Parathyroid adenoma (tissue), 2 donors: Measurements from ENCODE around the gene DHRS7C.

ENCODE experiments used
- H2AFZ ChIP-seq: fragments of 300-600 bp; sonication (generic); one replicate; pipeline ENCODE4 v1.7.0; 2017; ENCODE audit warnings: antibody characterized with exemption, mild to moderate bottlenecking
- H3K27ac ChIP-seq: fragments of 300-600 bp; sonication (generic); one replicate; pipeline ENCODE4 v1.7.0; 2017
- H3K27me3 ChIP-seq: fragments of 300-600 bp; sonication (generic); one replicate; pipeline ENCODE4 v1.7.0; 2017; ENCODE audit warnings: low read length; ENCODE audit not compliant: control insufficient read depth, insufficient read depth
- H3K36me3 ChIP-seq: fragments of 300-600 bp; sonication (generic); one replicate; pipeline ENCODE4 v1.7.0; 2017; ENCODE audit warnings: low read length; ENCODE audit not compliant: control insufficient read depth, insufficient read depth
- H3K4me1 ChIP-seq: fragments of 300-600 bp; sonication (generic); one replicate; pipeline ENCODE4 v1.7.0; 2017; ENCODE audit warnings: control low read depth
- H3K4me2 ChIP-seq: fragments of 300-600 bp; sonication (generic); one replicate; pipeline ENCODE4 v1.7.0; 2017; ENCODE audit warnings: low read length
- H3K4me3 ChIP-seq: fragments of 300-600 bp; sonication (generic); one replicate; pipeline ENCODE4 v1.7.0; 2017; ENCODE audit warnings: low read depth, low read length
- H3K79me2 ChIP-seq: fragments of 300-600 bp; sonication (generic); one replicate; pipeline ENCODE4 v1.7.0; 2017; ENCODE audit warnings: control low read depth
- H3K9ac ChIP-seq: fragments of 300-600 bp; sonication (generic); one replicate; pipeline ENCODE4 v1.7.0; 2017; ENCODE audit warnings: mild to moderate bottlenecking
- H3K9me3 ChIP-seq: fragments of 300-600 bp; sonication (generic); one replicate; pipeline ENCODE4 v1.7.0; 2017; ENCODE audit warnings: low read length; ENCODE audit not compliant: control insufficient read depth
- CTCF ChIP-seq: fragments of 300-600 bp; sonication (generic); IDR thresholded peaks from one replicate; pipeline ENCODE4 v1.7.0; 2017; ENCODE audit warnings: antibody characterized with exemption, mild to moderate bottlenecking
- donor health status: primary hyperparathyroidism.

Gene DHRS7C

GRCh38 chr17:9811086-9811485 lies 19.7 kb upstream of the DHRS7C start:
- Histone ChIP-seq H3K9me3 (no peaks in the 10 kb centered on the region), H3K4me2 (no peak overlapping the region), H2AFZ (no peak overlapping the region), H3K27me3 (no peaks in the 10 kb centered on the region), H3K79me2 (no peaks in the 10 kb centered on the region), H3K4me3 (no peak overlapping the region), H3K9ac (no peak overlapping the region), H3K27ac (no peak overlapping the region), H3K36me3 (no peaks in the 10 kb centered on the region), H3K4me1 (no peaks in the 10 kb centered on the region)
- TF ChIP-seq CTCF = no peak

DNA sequence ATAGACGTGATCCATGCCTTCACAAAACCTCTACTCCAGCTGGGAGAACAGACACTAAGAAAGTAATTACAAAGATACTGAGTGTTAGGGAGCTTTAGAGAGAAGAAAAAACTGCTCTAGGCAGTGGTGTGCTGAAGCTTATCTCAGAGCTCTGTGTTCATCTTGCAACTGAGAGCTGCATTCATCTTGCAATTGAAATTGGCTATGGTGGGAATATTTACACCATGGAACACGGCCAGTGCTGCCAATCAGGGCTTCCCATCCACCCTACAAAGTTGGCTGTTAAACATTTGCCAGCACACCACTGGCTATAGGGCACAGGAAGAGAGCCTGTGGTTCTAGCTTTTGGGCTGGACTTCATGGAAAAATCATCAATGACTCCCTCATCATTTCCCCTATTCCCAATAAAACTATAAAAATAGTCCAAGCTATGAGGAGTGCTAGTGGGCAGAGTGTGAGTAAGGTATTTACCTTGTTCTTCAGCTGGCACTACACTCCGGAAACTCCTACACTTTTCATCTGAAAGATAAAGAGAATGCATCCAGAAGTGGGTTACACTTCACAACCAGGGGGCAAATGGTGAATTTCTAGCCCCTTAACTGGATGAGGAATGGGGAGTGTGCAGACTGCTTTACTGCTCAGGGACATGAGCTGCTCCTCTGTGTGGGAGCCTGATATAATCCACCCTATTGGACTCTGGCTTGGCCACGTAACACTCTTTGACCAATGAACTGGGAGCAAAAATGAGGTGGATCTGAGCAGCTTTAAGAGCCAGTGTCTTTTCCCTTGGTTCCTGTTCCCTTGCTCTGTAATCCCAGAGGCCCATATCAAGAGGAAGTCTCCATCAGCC lies 18.9 kb upstream of the DHRS7C start:
- H3K9me3 ChIP-seq = no peaks in the 10 kb centered on the region
- no peak overlapping the region for H3K27ac ChIP-seq
- no peaks in the 10 kb centered on the region for H3K79me2 ChIP-seq
- H3K4me2 ChIP-seq = no peak overlapping the region
- no peak overlapping the region for H3K4me3 ChIP-seq
- no peak for TF ChIP-seq CTCF
- no peak overlapping the region for H2AFZ ChIP-seq
- no peaks in the 10 kb centered on the region for H3K4me1 ChIP-seq
- H3K9ac ChIP-seq = no peak overlapping the region
- no peaks in the 10 kb centered on the region for H3K36me3 ChIP-seq
- no peaks in the 10 kb centered on the region for H3K27me3 ChIP-seq

DNA sequence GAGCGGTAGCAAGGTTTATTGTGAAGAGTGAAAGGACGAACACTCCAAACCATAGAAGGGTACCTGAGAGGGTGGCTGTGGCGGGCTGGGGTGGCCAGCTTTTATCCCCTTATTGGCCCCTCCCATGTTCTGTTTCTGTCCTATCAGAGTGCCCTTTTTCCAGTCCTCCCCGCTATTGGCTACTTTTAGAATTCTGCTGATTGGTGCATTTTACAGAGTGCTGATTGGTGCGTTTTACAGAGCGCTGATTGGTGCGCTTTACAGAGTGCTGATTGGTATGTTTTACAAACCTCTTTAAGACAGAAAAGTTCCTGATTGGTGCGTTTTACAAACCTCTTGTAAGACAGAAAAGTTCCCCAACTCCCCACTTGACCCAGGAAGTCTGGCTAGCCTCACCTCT lies 18.0 kb upstream of the DHRS7C start:
- H3K4me1 ChIP-seq = no peaks in the 10 kb centered on the region
- H3K4me3 ChIP-seq = no peak overlapping the region
- no peaks in the 10 kb centered on the region for H3K79me2 ChIP-seq
- no peaks in the 10 kb centered on the region for H3K9me3 ChIP-seq
- no peak overlapping the region for H2AFZ ChIP-seq
- no peaks in the 10 kb centered on the region for H3K36me3 ChIP-seq
- no peak overlapping the region for H3K27ac ChIP-seq
- no peaks in the 10 kb centered on the region for H3K27me3 ChIP-seq
- no peak for TF ChIP-seq CTCF
- H3K9ac ChIP-seq = no peak overlapping the region
- H3K4me2 ChIP-seq = no peak overlapping the region

DNA sequence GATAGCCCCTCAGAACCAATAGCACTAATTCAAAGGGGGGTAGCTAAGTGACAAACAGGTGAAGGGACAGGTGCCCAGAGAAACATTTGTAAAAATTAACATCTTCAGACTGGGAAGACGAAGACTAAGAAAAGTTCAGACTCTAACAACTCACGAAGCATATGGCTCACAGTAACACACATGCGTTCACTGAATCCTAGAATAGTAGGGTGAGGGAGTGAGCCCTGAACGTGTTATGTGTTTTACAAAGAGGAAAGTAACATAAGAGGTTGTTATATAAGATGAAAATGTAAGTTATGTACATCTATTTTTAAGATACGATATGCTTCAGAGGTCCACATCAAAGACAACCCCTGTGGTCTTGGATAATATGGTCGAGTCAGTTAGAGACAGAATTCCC lies 15.3 kb upstream of the DHRS7C start:
- Histone ChIP-seq H3K79me2 (no peaks in the 10 kb centered on the region), H3K4me3 (no peak overlapping the region), H3K36me3 (no peaks in the 10 kb centered on the region), H3K27me3 (no peaks in the 10 kb centered on the region), H2AFZ (no peak overlapping the region), H3K9ac (no peak overlapping the region), H3K4me2 (no peak overlapping the region), H3K4me1 (no peaks in the 10 kb centered on the region), H3K9me3 (no peaks in the 10 kb centered on the region), H3K27ac (no peak overlapping the region)
- no peak for TF ChIP-seq CTCF

DNA sequence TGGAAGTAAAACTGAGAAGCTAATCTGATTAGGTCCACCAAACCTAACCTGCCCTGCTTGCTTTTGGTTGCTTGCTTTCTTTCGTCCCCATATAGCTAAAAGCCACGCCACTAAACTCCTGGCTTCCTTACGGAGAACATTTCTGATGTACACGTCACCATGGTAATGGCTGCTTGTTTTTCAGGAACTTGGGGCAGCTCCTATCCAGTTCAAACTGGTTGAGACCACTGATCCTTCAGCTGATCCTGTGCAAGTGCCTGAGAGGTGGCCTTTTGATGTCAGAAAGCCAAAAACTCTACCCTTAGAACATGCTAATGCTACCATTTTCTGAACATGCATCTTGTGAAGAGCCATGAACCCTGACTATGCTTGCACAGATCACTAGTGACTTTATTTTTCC lies 14.4 kb upstream of the DHRS7C start:
- Histone ChIP-seq H3K4me2 (no peak overlapping the region), H2AFZ (no peak overlapping the region), H3K4me1 (no peaks in the 10 kb centered on the region), H3K36me3 (no peaks in the 10 kb centered on the region), H3K27me3 (no peaks in the 10 kb centered on the region), H3K9ac (no peak overlapping the region), H3K9me3 (no peaks in the 10 kb centered on the region), H3K4me3 (no peak overlapping the region), H3K27ac (no peak overlapping the region), H3K79me2 (no peaks in the 10 kb centered on the region)
- no peak for TF ChIP-seq CTCF
